Measurements from ENCODE around the gene EP400.
"Not testable (repeated sequence)": the region's sequence is repeated elsewhere in the genome, so short reads cannot be mapped to it uniquely, and the experiment has no call there.

The EP400 gene

DNA sequence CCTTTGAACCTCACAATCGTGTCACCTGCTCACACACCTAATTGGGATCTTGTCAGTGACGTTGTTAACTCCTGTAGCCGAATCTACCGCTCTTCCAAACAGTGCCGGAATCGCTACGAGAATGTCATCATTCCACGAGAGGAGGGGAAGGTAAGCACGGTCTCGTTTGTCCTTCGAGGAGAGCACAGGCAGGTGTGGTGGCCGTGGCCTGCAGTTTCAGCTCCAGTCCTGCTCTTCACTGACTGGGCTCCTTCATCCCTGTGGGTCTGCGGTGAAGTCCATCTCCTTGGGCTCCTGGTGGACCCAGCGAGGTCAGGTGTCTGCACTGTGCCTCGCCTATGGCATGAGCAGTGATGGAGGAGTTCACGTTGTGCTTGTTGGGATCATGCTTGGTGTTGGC, 96.0 kb downstream of the EP400 start:
- DNase-seq (ENCODE audit: low read depth in 3 of 3) = no peak

DNA sequence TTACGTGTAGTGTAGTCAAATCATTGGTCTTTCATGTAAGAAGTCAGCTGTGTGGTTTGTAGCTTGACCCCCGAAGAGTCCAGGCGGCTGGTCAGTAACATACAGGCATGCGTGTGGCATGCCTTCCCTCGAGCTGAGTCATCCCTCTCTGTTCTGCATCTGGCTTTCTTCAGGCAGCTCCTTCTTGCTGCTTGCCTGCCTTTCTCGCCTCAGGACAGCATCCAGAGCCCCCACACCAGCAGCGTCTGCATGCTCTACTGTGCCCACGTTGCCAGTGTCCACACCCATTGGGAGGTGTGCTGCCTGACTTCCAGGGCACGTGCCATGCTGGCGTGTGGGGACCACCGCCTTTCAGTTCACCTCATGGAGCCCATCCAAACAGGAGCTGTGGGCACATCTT, 96.8 kb downstream of the EP400 start:
- no peak for DNase-seq (ENCODE audit: low read depth in 3 of 3)

DNA sequence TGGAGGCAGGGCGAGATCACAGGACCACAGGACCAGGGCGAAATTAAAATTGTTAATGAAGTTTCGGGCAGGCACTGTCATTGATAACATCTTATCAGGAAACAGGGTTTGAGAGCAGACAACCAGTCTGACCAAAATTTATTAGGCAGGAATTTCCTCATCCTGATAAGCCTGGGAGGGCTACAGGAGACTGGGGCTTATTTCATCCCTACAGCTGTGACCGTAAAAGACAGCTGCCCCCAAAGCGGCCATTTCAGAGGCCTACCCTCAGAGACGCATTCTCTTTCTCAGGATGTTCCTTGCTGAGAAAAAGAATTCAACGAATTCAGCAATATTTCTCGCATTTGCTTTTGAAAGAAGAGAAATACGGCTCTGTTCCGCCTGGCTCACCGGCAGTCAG, 97.9 kb downstream of the EP400 start:
- not testable (repeated sequence) for DNase-seq (ENCODE audit: low read depth in 3 of 3)

DNA sequence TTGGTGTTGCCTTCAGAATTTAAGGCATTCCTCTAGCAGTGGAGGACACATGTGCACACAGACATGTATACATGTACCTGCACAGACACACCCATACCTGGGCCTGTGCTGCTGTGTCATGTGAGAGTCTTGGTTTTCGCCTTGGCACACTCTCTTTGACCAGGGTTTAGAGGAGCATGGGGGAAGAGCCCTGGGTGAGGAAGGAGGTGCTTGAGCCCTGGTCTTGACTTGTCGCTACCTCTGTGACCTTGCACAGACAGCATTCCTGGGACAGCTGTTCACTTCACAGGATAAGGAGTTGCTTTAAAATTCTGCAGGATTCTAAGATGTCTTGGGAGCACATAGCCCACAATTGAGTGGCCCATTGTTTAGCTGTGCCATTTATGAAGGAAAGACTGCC, 99.7 kb downstream of the EP400 start:
- no peak for DNase-seq (ENCODE audit: low read depth in 3 of 3)

DNA sequence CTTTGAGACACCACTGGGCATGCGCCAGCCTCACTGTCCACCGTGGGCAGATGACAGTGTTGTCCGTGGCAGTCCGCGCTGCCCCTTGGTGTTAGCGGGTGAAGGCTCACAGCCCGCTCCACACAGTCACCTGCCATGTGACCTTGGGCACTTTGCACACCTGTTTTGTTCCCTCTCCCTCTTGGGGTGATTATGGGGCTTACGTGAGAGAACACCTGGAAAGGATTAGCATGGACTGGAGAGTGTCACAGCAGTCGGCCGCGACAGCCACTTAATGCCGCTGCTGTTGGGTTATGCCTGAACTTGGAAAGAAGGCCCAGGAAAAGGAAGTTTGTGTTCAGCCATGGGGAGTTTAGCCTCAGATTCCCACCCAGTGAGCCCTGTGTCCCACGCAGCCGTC, 100.1 kb downstream of the EP400 start:
- DNase-seq (ENCODE audit: low read depth in 3 of 3) = no peak

DNA sequence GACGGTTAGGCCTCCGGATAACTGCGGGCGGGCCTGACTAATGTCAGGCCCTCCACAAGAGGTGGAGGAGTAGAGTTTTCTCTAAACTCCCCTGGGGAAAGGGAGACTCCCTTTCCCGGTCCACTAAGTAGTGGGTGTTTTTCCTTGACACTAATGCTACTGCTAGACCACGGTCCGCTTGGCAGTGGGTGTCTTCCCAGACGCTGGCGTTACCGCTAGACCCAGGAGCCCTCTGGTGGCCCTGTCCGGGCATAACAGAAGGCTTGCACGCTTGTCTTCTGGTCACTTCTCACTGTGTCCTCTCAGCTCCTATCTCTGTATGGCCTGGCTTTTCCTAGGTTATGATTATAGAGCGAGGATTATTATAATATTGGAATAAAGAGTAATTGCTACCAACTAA, 102.0 kb downstream of the EP400 start:
- not testable (repeated sequence) for DNase-seq (ENCODE audit: low read depth in 3 of 3)

DNA sequence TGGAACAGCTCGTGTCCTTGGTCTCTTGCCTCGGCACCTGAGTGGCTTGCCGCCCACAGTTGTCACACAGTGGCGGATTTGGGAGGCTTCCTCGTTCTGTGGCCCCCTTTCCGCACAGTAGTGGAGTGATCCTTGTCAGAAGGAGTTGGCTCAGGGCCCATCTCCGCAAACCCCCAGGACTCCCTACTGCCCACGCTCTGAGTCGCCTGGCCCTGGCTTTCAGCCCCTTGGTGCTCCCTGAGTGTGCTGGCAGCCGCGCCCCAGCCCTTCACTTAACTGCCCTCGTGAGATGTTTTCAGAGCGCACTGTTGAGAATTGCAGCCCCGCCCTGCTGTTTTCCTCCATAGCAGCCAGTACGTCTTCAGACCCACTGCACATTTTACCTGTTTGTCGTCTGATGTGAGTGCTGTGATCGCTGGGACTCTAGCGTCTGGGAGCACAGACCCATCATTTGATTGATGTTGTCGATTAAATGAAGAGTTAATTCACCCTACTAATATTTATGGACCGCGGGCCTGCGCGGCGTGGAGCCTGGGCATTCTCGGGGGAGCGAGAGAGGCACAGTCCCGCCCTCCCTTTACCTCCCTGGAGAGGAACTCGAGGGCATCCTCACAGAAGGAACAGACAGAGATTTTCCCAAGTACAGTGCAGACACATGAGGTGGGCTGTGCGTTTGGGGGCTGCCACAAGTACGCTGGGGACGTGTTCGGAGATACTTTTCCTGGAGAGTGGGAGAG, 102.6 kb downstream of the EP400 start:
- no peak for DNase-seq (ENCODE audit: low read depth in 3 of 3)

DNA sequence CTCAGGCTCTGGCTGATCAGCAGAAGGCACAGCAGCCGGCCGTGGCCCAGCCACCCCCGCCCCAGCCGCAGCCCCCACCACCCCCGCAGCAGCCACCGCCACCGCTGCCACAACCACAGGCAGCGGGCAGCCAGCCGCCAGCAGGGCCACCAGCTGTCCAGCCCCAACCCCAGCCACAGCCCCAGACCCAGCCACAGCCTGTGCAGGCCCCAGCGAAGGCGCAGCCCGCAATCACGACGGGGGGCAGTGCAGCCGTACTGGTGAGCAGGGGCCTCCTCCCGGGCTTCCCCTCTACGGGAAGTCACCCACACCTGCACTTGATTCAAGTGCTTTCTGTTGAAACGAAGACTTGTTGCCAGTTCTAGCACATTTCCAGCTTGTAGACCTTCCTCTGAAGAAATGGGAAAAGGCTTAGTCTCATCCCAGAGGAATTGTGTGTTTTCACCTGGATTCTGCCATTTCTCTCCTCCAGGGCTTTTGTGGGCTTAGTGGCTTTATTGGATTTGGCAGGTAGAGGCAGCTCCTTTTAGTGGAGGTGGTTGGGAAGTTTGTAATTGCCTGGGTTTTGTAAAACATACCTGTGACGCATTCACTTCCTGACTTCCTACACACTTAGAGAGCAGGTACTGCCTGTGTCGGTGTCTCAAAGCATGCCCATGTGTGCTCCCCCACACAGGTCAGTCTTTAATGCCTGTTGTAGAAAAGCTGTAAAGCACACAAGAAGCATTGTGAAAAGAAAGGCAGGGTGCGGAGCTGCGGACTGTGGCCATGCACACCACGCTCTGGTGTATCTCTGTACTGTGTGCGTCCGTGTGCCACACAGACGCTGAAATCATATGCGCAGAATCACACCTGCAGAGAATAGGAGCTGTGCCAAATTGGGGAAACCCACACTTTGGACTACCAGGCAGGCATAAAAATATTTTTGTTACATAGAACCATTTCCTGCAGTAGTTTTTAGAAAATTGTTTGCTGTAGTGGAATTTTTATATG, 103.9 kb downstream of the EP400 start:
- DNase-seq (ENCODE audit: low read depth in 3 of 3) = no peak

DNA sequence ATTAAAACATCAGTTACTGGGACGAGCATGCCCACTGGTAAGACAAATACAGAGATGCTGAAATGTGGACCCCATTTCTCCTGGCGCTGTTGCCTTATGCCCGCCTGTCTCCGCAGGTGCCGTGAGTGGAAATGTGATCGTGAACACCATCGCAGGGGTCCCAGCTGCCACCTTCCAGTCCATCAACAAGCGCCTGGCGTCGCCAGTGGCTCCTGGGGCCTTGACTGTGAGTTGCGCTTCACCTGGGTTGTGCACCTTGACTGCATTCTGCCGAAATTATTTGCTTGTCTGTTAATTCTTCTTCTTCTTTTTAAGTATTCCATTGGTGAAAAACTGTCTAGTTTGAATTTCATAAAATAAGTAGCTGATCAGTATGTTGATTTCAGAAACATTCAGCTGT, 105.2 kb downstream of the EP400 start:
- no peak for DNase-seq (ENCODE audit: low read depth in 3 of 3)

DNA sequence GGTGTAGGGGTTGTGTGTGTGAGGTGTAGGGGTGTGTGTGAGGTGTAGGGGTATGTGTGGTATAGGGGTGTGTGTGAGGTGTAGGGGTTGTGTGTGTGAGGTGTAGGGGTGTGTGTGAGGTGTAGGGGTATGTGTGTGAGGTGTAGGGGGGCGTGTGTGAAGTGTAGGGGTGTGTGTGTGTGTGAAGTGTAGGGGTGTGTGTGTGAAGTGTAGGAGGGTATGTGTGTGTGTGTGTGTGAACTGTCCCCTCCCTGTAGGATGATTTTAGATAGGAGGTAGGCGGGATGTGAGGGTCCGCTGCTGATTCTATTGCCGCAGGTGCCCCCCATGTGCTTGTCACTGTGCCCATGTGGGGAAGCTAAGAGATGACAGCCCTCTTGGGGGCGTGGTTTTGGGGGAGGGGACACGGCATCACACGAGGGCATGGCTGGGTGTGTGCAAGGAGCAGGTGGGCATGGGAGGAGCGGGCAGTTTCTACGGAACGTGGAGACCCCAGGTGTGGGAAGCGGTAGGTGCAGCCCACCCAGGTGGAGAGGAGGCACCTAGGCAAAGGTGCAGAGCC, 105.9 kb downstream of the EP400 start:
- no peak for DNase-seq (ENCODE audit: low read depth in 3 of 3)

DNA sequence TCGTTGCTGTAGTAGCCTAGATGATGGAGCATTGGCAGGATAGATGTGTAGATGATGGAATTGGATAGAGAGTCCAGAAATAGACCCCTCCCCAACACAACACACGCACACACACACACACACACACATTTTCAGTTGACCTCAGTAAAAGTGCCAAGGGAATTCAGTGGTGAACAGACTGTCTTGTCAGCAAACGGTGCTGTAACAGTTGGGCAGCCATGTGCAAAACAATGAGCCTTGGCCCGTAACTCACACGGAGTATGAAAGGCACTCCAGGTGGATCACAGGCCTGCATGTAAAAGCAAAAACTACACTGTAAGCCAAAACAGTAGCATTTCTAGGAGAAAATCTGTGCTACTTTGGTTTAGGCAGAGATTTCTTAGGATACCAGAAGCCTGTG, 106.6 kb downstream of the EP400 start:
- no peak for DNase-seq (ENCODE audit: low read depth in 3 of 3)

DNA sequence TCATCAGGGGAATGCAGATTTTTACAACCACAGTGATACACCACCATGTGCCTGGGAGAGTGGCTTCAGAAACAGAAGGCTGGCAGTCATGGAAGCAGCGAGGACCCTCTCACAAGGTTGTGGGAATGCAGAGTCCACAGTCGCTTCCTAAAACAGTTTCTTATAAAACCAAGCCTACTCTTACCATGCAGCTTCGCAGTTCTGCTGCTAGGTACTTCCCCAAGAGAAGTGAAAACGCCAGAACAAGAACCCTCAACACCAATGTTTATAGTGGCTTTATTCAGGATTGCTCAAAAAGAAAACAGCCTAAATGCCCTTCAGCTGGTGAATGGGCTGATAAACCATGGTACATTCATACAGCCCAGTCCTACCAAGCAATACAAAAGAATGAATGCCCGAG, 107.2 kb downstream of the EP400 start:
- no peak for DNase-seq (ENCODE audit: low read depth in 3 of 3)

DNA sequence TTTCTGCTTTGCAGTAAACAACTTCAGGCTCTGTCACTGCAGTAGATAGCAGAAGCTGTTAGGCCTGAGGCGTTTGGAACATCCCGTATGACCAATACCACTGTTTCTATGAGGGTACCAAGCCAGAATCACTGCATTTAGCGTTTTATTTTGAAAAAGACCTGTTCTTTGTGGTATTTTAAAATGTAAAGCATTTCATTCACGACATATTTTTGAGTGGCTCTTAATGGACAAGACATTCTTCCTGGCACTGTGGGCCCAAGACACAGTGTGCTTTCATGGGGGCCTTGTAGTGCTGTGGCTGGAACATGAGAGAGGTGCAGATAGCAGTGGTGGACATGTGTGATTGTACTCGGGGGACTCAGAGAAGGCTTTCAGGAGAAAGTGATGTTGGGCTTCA, 107.9 kb downstream of the EP400 start:
- DNase-seq (ENCODE audit: low read depth in 3 of 3) = no peak

DNA sequence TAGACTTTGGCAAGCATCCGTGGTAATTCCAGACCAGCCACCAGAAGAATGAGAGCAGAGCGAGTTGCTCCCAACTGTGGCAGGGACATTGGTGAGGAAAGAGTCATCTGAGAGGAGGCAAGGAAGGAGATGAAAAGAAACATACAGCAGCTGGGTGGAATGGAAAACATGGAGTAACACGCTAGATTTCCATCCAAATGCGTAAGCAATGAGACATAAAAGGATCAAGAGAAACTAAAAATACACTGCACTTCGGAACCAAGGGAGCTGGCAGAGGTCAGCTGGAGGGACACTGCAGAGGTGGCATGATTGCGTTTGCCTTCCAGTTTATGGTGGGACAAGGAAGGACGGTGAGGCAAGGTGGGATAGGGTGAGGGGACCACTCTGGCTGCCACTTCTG, 111.5 kb downstream of the EP400 start:
- DNase-seq (ENCODE audit: low read depth in 3 of 3) = no peak

DNA sequence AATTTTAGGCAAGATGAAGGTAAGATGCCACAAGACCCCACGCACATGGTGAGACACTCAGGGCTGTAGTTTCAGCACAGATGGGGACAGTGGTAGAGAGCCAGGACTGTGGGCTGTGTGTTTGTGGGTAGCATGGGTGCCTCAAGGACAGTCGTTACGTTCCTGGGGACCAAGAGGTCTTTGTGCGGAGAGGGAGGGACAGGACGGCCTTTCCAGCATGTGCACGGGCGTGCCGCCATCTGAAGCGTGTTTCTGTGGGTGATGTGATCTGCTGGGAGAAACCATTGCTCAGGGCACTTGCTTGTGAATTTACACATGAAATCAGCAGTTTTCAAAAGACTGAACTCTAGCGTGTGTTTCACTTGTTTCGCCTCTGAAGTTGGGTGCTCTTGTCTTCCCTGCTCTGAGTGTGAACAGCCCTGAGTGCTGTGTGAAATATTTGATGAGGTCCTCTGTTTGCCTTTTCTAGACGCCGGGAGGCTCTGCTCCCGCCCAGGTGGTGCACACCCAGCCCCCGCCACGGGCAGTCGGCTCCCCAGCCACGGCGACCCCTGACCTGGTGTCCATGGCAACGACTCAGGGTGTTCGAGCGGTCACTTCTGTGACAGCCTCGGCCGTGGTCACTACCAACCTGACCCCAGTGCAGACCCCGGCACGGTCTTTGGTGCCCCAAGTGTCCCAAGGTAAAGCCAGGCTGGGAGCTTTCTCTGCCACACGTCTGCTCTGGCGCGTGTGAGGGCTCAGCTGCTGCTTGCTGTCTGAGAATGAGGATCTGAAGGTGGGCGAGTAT, 112.1 kb downstream of the EP400 start:
- no peak for DNase-seq (ENCODE audit: low read depth in 3 of 3)

DNA sequence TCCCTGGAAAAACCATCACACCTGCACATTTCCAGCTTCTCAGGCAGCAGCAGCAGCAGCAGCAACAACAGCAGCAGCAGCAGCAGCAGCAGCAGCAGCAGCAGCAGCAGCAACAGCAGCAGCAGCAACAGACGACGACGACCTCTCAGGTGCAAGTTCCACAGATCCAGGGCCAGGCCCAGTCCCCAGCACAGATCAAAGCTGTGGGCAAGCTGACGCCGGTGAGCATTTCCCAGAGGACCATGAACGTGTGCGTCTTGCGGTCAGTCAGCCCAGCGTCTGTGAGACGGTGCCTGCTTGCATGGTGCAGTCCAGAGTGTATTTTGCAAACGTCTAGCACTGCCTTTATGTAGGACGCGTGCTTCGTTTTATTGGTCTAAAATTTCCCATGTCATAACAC, 112.7 kb downstream of the EP400 start:
- no peak for DNase-seq (ENCODE audit: low read depth in 3 of 3)

DNA sequence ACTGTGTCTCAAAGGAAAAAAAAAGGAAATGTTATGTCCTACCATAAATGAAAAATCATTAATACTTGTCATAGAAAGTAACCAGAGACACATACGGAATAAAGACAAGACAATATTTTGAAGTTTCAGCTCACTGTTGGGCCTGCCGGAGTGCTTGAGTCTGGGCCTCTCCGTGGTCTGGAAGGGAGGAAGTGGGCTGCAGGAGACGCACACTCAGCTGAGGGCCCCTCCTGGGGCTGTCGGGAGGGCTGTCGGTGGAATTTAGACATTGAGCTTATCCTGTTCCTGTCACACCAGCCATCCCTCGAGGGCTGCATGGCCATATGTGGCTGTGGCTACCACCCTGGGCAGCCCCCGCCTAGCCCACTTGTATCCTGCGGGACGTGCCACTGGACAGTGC, 113.7 kb downstream of the EP400 start:
- no peak for DNase-seq (ENCODE audit: low read depth in 3 of 3)

DNA sequence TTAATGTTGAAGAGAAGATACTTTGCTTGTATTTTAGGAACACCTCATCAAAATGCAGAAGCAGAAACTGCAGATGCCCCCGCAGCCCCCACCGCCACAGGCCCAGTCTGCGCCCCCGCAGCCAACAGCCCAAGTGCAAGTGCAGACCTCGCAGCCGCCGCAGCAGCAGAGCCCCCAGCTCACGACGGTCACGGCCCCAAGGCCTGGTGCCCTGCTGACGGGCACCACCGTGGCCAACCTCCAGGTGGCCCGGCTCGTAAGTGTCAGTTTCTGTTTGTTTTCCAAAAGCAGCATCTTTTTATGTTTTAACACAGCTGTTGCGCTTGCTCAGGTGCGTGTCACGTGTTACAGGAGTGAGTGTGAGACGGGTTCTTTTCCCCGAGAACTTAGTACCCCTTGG, 114.9 kb downstream of the EP400 start:
- no peak for DNase-seq (ENCODE audit: low read depth in 3 of 3)

DNA sequence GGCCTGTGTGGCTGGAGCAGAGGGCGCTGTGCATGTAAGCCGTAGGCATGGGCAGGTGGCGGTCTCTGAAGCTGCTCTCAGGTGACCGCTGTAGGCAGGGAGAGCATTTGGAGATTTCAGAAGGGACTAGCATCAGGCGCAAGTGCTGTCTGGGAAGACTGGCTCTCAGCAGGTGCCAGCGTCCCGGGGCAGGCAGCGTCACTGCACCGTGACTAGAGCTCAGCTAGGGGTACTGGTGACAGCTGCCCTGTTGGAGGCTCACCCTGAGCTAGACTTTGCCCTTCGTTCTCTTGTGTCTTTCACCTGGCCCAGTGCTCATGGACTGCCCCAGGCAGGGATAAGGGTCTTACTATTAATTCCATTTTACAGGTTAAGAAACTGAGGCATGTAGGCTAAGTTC, 115.5 kb downstream of the EP400 start:
- no peak for DNase-seq (ENCODE audit: low read depth in 3 of 3)

DNA sequence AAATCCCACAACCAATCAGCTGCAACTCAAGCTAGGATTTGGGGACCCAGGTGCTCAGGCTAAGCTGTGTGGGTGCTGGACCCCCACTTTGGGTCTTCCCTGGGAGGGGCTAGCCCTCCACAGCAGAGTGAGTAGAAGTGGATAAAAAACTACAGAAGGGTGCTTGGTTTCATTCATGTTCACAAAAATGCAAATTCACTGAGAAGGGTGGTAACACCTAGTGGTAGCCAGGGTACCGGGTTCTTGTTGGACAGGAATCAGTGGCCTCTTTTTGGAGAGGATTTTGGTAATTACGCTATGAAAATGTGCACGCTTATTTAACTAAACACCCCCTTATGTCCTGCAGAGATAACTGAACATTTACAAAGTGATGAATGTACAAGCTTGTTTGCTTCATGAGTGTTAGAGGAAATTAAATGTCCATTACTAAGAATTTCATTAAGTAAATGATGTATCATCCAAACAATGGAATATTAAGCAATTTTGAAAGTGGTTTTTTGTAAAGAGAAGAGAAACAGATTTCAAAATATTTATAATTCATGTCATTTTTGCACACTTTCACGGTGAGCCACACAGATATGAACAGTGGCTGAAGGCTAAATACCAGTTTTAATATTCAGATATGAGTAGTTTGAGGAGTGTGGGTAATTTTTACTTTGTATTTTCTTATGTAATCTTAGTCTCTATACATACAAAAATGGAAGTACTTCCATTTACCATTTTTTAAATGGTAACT, 116.0 kb downstream of the EP400 start:
- DNase-seq (ENCODE audit: low read depth in 3 of 3) = no peak

DNA sequence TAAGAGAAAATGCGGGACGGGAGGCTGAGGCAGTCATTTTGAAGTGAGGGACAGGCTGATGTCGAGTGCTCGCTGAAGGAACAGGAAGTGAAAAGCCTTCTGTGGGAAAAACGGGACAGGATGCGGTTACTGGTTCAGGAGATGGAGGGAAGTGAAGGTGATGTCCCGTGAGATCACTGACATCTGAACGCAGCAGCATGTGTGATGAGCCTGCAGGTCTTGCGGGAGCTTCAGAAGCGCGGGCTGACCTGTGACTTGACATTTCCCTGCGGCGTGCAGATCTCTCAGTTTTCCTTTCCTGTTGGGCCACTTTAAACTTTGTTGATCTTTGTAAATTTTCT, 116.6 kb downstream of the EP400 start:
- peak in 1 of 3 donors; percentile 10 for DNase-seq (ENCODE audit: low read depth in 3 of 3)

All from stimulated activated CD4-positive, alpha-beta T cell treated with anti-CD3 and anti-CD28 coated beads, TNF-alpha, amount 100 ng/mL, for 48 hours (primary cell).